Kasumi-1 (cell line): ENCODE data around the gene LCTL.
"Not testable (repeated sequence)": the region's sequence is repeated elsewhere in the genome, so short reads cannot be mapped to it uniquely, and the experiment has no call there.

Source experiments
- DNase-seq, 2 experiments: peaks; one replicate each; lab custom pipeline; 2025; lab: John Stamatoyannopoulos, UW

The LCTL gene

DNA sequence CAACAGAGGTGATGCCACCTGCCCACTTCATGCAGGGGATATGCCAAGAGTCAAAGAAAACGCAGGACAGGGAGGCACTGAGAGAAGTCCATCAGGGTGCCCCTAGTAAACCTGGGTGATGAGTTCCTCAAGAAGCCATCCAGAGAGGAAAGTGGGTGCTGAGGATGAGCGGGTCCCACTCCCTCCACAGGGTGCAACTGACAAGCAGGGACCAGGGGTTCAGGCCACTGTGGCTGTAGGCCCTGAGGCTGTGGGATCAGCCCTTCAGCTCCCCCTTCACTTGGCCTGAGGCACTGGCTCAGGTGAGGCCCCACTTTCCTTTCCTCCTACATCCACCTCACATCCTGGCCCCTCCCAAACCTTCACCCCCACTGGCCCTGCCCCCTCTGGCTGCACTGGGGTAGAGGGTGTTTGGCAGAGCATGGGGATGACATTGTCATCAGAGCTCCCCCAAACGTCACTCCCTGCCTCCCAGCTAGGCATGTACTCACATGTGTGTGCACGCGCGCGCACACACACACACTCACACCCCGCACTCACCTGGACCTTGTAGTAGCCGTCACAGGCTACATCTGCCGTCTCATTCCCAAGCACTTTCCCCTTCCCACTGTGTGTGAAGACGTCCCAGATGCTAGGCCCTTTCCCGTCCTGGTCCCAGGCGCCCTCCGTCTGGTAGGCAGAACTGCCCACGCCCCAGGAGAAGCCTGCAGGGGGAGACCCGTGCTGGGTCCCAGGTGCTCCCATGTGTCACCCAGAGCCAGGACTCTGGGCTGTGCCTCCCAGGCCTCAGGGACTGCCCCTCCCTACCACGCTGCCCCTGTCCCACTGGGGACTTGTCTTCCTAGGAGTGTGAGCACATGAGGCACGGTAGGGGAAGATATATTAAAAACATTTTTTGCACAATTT is 1.4 kb downstream of the LCTL start:
- no peak for DNase-seq

DNA sequence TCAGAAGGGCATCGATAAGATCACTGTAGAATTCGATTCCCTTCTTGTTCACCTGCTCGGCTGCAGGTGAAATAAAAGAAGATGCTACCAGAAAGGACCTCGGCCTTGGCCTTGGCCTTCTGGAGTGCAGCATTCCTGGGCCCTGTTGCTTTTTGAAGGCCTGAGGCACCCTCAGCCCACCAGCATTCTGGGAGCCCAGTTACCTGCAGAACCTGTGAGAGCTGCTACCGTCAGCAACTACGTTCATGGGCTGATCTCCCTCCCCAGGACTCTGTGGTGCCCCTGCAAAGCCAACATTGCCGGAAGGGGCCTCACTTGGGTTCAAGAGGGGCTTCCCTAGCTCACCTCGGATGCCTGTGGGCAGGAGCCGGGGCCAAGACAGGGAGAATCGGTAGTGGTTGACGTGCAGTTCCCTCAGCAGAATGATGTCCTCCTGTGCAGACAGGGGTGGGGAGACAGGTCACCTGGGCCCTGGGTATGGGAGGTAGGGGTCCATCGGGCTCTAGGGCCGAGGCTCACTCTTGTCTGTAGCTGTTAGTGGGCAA is 2.2 kb downstream of the LCTL start:
- no peak for DNase-seq

- DNase-seq = no peak
Observed at GRCh38 chr15:66563126-66563525, 2.7 kb downstream of the LCTL start.

GRCh38 chr15:66560856-66561525 is 4.8 kb downstream of the LCTL start:
- no peak for DNase-seq

DNA sequence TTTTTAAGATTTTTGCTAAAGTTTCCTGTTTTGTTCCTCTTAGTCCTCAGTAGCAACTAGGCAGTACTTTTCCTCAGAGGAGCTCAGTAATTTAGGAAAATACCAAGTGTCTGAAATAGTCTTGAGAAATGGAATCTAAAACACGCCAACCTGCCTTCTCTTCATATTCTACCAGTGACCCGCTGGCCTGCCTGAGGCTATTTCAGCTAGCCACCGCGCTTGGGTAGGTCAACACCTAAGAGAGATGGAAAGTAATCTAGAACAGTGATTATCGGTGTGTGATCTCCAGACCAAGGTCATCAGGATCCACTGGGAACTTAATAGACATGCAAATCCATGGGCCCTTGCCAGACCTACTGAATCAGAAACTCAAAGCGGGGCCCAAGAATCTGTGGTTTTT is 7.5 kb downstream of the LCTL start:
- DNase-seq = no peak

DNA sequence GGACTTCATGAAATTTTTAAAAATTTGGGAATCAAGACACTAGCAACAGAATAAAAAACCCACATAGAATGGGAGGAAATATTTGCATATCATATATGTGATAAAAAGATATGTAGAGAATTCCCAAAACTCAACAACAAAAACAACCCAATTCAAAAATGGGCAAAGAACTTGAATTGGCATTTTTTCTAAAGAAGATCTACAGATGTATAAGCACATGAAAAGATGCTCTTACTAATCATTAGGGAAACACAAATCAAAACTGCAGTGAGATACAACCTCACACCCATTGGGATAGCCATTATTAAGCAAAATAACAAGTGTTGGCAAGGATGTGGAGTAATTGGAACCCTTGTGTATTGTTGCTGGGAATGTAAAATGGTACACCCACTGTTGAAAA is 10.1 kb downstream of the LCTL start:
- DNase-seq = no peak

GRCh38 chr15:66545255-66545654 is 20.5 kb downstream of the LCTL start:
- DNase-seq = no peak

- DNase-seq = no peak
Observed at GRCh38 chr15:66542896-66543295, 22.9 kb downstream of the LCTL start.

GRCh38 chr15:66535056-66535455 is 30.7 kb downstream of the LCTL start:
- no peak for DNase-seq

DNA sequence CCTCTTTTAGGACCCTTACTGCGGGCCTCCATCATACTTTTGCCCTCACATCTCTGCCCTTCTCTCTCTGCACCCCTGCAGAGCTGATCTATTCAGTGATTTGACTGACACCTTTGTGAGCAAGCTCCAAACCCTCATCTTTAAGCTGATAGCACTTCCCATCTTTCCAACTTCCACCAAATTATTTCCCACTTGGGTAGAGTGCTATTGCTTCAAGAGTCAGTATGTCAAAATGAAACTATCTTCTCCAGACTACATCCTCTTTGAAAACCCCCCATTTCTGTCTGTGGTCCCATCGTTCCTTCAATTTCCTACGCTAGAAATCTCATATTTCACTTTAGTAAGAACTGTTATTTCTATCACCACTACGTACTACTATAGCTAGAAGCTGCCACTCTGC is 41.0 kb downstream of the LCTL start:
- no peak for DNase-seq

DNA sequence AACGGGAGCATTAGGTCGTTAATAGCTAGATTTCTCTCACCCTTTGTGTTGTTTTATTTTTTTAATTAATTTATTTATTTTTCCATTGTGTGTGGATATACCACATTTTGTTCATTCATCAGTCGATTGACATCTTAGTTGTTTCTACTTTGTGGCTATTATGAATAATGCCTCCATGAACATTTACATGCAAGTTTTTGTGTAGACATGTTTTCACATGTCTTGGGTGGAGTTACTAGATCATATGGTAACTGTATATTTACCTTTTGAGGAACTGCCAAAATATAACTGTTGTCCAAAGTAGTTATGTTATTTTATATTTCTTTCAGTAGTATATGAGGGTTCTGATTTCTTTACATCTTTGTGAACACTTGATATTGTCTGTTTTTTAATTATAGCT is 41.9 kb downstream of the LCTL start:
- no peak for DNase-seq

DNA sequence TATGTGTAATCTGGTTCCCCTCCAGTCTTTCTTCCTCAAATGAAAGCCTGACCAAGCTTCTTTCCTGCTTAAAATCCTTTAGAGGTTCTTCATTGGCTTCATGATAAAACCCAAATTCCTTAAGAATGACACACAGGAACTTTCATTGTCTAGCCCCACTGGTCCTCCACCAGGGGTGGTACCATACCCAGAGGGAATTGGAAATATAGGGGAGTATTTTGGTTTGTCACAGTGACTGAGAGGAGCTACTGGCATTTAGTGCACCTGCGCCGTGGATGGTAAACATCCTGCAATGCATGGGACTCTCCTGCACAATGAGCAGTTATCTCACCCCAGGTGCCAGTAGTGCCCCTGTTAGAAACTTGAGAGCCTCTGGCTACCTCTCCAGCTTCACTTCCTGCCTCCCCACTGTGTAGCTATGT is 49.9 kb downstream of the LCTL start:
- no peak for DNase-seq

- no peak for DNase-seq
Observed at GRCh38 chr15:66514586-66514985, 51.2 kb downstream of the LCTL start.

DNA sequence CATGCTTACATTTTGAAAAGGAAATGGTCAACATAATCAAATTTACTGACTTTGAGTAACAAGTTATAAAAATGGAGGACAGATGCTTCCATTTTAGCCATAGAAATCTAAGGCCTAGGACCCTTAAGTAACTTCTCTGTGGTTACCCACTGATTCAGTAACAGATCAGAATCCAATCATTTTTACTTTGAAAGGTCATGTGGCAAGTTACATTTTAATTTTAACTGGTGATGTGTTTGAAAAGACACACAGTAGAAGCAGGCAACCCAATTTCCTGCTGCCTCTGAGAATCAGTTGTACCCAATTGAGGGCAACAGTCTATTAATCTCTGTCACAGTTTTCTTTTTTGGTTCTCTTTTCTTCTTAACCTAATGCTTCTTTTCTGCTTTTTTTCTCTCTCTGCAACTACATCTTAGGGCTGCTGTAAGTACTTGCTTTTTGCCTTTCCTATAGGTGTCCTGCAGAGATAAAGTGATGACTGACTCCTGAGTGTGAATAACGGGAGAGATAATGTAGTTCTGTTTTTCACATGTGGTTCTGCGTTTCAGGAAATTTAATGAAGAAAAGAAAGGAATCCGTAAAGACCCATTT is 57.4 kb downstream of the LCTL start:
- DNase-seq = no peak

GRCh38 chr15:66505818-66506217 is 60.0 kb downstream of the LCTL start:
- no peak for DNase-seq

DNA sequence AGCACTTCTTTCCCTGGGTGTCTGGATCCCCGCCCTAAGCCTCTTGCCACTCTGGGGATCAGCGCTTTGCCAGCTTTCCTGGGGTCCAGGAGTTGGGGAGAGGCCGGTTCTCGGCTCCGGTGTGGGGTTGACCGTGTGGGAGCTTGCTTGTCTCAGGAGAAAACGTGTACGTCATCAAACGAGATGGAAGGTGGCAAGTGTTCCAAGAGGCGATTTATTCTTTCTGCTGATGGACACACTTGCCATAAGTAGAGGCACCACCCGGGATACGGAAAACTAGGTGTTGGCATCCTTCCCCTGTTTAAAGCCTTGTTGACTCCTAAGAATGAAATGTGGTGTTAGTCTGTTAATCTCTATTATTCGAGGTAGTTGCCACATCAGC is 60.4 kb downstream of the LCTL start:
- peak; percentile 51 to 55 for DNase-seq

DNA sequence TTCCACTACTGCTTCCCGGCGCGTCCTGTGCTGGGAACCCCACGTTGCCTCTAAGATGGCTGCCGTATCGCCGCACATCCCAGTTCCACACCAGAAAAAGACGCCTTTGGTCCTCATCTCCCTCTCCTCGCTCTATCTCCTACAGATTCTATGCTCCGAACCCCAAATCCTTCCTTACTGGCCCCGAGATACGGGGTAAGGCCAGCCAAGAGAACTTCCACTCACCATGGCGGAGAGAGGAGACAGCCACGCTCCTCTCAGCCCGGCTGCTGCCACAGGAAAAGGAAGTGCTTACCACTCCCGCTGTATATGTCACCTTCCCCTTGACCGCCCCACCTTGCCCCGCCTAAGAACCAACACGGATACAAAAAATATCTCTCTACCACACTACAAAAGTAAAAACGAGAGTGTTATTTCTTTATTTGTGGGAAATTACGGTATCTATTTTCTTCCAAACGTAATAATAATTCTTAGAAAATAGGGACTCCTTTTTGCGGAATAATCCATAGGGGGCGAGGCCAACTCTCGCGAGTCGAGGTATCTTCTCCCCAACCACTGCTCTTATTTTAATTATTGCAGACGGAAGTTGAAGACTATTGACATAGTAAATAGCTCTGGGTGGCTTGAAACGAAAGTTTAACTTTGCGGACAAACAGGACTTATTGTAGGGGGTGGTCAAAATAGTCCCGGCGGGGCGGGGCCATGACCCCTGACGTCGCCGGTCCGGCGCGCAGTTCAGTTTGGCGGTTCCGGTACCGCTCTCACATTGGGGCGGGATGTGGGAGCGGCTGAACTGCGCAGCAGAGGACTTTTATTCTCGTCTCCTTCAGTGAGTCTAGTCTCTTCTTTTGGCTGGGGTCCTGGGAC is 61.0 kb downstream of the LCTL start, which contains the start of the genes RPL4 and ZWILCH:
RPL4 (minus strand) TSS at position 293 of the 867 bp plus-strand sequence; CDS start at position 228, 65 bp downstream.
ZWILCH (plus strand) TSS at position 764 of the 867 bp plus-strand sequence; CDS start at position 777, 13 bp downstream.
- DNase-seq = peak; percentile 74 to 79

DNA sequence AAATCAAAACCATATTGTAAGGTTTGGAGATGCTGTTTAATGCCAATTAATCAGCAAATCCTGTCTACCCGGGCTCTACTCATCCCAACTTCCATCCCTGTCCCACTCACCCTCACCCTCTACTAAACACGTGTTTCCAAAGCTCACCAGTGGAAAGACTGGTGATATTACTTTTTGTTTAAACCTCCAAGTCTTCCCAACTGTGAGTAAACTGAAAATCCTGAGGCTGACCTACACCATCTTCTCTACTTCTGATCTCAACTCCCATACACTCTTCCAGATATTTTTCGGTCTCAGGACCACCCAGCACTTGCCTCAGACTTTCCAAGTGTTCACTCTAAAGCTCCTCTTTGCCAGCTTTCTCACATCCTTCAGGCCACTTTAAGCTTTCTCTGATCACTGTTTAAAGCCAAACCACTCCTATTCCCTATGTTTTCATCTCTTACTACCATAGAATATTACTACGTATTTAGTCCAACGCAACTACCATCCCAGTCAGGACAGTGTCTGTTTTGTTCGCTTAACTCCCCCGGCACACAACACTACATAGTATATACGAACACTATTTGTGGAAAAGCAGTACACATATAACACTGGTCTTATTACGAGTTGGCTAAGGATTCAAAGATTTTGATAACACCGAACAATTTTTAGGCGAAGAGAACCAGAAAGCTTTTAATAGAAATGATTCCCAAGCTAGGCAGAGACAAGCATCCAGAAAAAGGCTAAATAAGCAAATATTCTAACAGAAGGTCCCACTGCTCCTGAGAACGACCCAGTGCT is 61.8 kb downstream of the LCTL start:
- DNase-seq = peak in 1 of 2 experiments; percentile 20

GRCh38 chr15:66503041-66503648 is 62.7 kb downstream of the LCTL start:
- DNase-seq = not testable (repeated sequence)

- DNase-seq = no peak
Observed at GRCh38 chr15:66502491-66502890, 63.3 kb downstream of the LCTL start.
